ENCODE results near the gene PCDHGB1.

DNA sequence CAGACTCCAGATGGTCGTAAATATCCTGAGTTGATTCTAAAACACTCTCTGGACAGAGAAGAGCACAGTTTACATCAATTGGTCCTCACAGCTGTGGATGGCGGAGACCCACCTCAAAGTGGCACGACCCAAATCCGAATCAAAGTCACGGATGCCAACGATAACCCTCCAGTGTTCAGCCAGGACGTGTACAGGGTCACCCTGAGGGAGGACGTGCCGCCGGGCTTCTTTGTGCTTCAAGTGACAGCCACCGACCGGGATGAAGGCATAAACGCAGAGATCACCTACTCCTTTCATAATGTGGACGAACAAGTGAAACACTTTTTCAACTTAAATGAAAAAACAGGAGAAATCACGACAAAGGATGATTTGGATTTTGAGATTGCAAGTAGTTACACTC lies 10.8 kb downstream of the PCDHGB1 start:
- no peak for TF ChIP-seq ZNF512 (CRISPR knock-in tag; IDR thresholded peaks at IDR 0.05; ENCODE audit: borderline replicate concordance)
- TF ChIP-seq, protein P1, sequence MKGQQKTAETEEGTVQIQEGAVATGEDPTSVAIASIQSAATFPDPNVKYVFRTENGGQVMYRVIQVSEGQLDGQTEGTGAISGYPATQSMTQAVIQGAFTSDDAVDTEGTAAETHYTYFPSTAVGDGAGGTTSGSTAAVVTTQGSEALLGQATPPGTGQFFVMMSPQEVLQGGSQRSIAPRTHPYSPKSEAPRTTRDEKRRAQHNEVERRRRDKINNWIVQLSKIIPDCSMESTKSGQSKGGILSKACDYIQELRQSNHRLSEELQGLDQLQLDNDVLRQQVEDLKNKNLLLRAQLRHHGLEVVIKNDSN (CRISPR knock-in tag; IDR thresholded peaks at IDR 0.05) = no peak
- TF ChIP-seq KAT7 (CRISPR knock-in tag; IDR thresholded peaks at IDR 0.05; ENCODE audit: borderline replicate concordance) = no peak
- no peak for TF ChIP-seq SP1 (CRISPR knock-in tag; conservative IDR thresholded peaks at IDR 0.05)
- TF ChIP-seq, protein P2, sequence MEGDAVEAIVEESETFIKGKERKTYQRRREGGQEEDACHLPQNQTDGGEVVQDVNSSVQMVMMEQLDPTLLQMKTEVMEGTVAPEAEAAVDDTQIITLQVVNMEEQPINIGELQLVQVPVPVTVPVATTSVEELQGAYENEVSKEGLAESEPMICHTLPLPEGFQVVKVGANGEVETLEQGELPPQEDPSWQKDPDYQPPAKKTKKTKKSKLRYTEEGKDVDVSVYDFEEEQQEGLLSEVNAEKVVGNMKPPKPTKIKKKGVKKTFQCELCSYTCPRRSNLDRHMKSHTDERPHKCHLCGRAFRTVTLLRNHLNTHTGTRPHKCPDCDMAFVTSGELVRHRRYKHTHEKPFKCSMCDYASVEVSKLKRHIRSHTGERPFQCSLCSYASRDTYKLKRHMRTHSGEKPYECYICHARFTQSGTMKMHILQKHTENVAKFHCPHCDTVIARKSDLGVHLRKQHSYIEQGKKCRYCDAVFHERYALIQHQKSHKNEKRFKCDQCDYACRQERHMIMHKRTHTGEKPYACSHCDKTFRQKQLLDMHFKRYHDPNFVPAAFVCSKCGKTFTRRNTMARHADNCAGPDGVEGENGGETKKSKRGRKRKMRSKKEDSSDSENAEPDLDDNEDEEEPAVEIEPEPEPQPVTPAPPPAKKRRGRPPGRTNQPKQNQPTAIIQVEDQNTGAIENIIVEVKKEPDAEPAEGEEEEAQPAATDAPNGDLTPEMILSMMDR (IDR thresholded peaks at IDR 0.05) = no peak

Data from WTC11 (cell line).